HCT116 (cell line): Measurements from ENCODE around the gene SEZ6L2.

Experiments
- EGR1 ChIP-seq: IDR thresholded peaks from 2 replicates; pipeline ENCODE4 v1.6.1; 2012; ENCODE audit warnings: low read depth
- EZH2 ChIP-seq: fragments of 200-600 bp; sonication (generic); IDR thresholded peaks from 2 replicates; pipeline ENCODE4 v1.6.1; 2017; ENCODE audit warnings: antibody characterized with exemption, mixed run types
- EZH2phosphoT487 ChIP-seq: fragments of 200-600 bp; IDR thresholded peaks from 2 replicates; pipeline ENCODE4 v1.6.1; 2018; ENCODE audit warnings: antibody characterized with exemption, borderline replicate concordance
- FOSL1 ChIP-seq: IDR thresholded peaks from 2 replicates; pipeline ENCODE4 v1.6.1; 2012; ENCODE audit warnings: low read depth
- POLR2A ChIP-seq: IDR thresholded peaks from 2 replicates; pipeline ENCODE4 v1.7.0; 2011; ENCODE audit warnings: borderline replicate concordance; ENCODE audit not compliant: insufficient read depth, insufficient read length; ENCODE audit errors: extremely low read depth
- SRF ChIP-seq: IDR thresholded peaks from 2 replicates; pipeline ENCODE4 v1.6.1; 2012; ENCODE audit warnings: low read depth
- TCF7L2 ChIP-seq: IDR thresholded peaks from 2 replicates; pipeline ENCODE4 v1.7.0; 2011; ENCODE audit warnings: borderline replicate concordance, inconsistent platforms; ENCODE audit not compliant: insufficient read depth, insufficient read length; ENCODE audit errors: extremely low read depth
- TF ChIP-seq, protein P1 (sequence below), 3 experiments: fragments of 200-600 bp in 1 of 3; sonication (generic) in 1 of 3; IDR thresholded peaks in 2 of 3; conservative IDR thresholded peaks in 1 of 3; 2 replicates each; pipeline ENCODE4 v1.5.1; 2012 to 2017; ENCODE audit warnings: low read depth in 2 of 3, low read length in 2 of 3, antibody characterized with exemption in 1 of 3, borderline replicate concordance in 1 of 3, control low read depth in 1 of 3, mild to moderate bottlenecking in 1 of 3, mixed read lengths in 1 of 3, mixed run types in 1 of 3, moderate library complexity in 1 of 3; ENCODE audit not compliant: insufficient read depth in 1 of 3
- TF ChIP-seq, protein P2 (sequence below): IDR thresholded peaks from 2 replicates; pipeline ENCODE4 v1.6.1; 2012
- TF ChIP-seq, protein P3 (sequence below): IDR thresholded peaks from 2 replicates; pipeline ENCODE4 v1.6.1; 2012; ENCODE audit warnings: low read depth
- TF ChIP-seq, protein P4 (sequence below): IDR thresholded peaks from 2 replicates; pipeline ENCODE4 v1.6.1; 2012

DNA sequence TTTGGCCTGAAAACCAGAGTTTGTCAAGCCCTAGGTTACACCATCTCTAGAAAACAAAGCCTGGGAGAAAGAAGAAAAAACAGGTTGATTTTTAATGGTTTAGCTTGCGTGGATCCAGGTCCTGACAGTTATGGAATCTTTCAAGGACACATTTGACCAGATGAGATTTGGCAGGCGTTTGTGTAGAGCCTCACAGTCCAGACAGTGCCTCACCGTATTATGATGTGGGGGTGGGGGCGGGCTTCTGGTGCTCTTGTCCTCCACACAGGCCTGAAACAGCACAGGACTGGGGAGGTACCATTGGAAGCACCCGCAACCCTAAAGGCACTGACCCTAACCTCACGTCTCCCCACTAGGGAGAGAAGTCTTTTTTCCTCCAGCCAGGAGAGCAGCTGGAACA is 59.5 kb downstream of the SEZ6L2 start:
- TF ChIP-seq POLR2A (no peak), EZH2phosphoT487 (no peak), EZH2 (no peak), EGR1 (no peak), SRF (no peak), FOSL1 (no peak), TCF7L2 (no peak)
- TF ChIP-seq, protein P1, sequence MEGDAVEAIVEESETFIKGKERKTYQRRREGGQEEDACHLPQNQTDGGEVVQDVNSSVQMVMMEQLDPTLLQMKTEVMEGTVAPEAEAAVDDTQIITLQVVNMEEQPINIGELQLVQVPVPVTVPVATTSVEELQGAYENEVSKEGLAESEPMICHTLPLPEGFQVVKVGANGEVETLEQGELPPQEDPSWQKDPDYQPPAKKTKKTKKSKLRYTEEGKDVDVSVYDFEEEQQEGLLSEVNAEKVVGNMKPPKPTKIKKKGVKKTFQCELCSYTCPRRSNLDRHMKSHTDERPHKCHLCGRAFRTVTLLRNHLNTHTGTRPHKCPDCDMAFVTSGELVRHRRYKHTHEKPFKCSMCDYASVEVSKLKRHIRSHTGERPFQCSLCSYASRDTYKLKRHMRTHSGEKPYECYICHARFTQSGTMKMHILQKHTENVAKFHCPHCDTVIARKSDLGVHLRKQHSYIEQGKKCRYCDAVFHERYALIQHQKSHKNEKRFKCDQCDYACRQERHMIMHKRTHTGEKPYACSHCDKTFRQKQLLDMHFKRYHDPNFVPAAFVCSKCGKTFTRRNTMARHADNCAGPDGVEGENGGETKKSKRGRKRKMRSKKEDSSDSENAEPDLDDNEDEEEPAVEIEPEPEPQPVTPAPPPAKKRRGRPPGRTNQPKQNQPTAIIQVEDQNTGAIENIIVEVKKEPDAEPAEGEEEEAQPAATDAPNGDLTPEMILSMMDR (IDR thresholded peaks at IDR 0.05 in 2 of 3, conservative IDR thresholded peaks at IDR 0.05 in 1 of 3; ENCODE audit: borderline replicate concordance in 1 of 3, insufficient read depth in 1 of 3, low read depth in 2 of 3, low read length in 2 of 3), result no peak
- TF ChIP-seq, protein P2, sequence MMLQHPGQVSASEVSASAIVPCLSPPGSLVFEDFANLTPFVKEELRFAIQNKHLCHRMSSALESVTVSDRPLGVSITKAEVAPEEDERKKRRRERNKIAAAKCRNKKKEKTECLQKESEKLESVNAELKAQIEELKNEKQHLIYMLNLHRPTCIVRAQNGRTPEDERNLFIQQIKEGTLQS, result no peak
- TF ChIP-seq, protein P3, sequence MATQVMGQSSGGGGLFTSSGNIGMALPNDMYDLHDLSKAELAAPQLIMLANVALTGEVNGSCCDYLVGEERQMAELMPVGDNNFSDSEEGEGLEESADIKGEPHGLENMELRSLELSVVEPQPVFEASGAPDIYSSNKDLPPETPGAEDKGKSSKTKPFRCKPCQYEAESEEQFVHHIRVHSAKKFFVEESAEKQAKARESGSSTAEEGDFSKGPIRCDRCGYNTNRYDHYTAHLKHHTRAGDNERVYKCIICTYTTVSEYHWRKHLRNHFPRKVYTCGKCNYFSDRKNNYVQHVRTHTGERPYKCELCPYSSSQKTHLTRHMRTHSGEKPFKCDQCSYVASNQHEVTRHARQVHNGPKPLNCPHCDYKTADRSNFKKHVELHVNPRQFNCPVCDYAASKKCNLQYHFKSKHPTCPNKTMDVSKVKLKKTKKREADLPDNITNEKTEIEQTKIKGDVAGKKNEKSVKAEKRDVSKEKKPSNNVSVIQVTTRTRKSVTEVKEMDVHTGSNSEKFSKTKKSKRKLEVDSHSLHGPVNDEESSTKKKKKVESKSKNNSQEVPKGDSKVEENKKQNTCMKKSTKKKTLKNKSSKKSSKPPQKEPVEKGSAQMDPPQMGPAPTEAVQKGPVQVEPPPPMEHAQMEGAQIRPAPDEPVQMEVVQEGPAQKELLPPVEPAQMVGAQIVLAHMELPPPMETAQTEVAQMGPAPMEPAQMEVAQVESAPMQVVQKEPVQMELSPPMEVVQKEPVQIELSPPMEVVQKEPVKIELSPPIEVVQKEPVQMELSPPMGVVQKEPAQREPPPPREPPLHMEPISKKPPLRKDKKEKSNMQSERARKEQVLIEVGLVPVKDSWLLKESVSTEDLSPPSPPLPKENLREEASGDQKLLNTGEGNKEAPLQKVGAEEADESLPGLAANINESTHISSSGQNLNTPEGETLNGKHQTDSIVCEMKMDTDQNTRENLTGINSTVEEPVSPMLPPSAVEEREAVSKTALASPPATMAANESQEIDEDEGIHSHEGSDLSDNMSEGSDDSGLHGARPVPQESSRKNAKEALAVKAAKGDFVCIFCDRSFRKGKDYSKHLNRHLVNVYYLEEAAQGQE, result no peak
- TF ChIP-seq, protein P4, sequence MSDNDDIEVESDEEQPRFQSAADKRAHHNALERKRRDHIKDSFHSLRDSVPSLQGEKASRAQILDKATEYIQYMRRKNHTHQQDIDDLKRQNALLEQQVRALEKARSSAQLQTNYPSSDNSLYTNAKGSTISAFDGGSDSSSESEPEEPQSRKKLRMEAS, result no peak
